Activated T-cell treated with anti-CD3 and anti-CD28 coated beads, Interleukin-2, amount 50 U/mL, for 24 hours (primary cell): ENCODE measurements around the gene RAB42.

ENCODE experiments used
- DNase-seq: peaks from one replicate; pipeline ENCODE4 v3.0.0-alpha.2; 2020
- H3K27ac Mint-ChIP-seq: 2 replicates; pipeline ENCODE4 v1.8.0; 2020; ENCODE audit warnings: mild to moderate bottlenecking, mixed read lengths
- H3K27me3 Mint-ChIP-seq: 2 replicates; pipeline ENCODE4 v1.8.0; 2020; ENCODE audit warnings: mixed read lengths
- H3K36me3 Mint-ChIP-seq: 2 replicates; pipeline ENCODE4 v1.8.0; 2020; ENCODE audit warnings: low read depth, mixed read lengths
- H3K4me1 Mint-ChIP-seq: 2 replicates; pipeline ENCODE4 v1.8.0; 2020; ENCODE audit warnings: low read depth, mixed read lengths
- H3K4me3 Mint-ChIP-seq: 2 replicates; pipeline ENCODE4 v1.8.0; 2020; ENCODE audit warnings: mild to moderate bottlenecking, moderate library complexity, mixed read lengths
- H3K9me3 Mint-ChIP-seq: 2 replicates; pipeline ENCODE4 v1.8.0; 2020; ENCODE audit warnings: mixed read lengths

Gene RAB42

GRCh38 chr1:28601696-28602095 lies 9.6 kb downstream of the RAB42 start:
- peaks cover 13% of the 10 kb centered on the region for H3K4me1 Mint-ChIP-seq
- no peaks in the 10 kb centered on the region for H3K9me3 Mint-ChIP-seq
- DNase-seq: no peak
- H3K27ac Mint-ChIP-seq: peak overlapping the region; percentile 81
- H3K27me3 Mint-ChIP-seq: no peaks in the 10 kb centered on the region
- H3K36me3 Mint-ChIP-seq: peaks cover 62% of the 10 kb centered on the region
- H3K4me3 Mint-ChIP-seq: no peak overlapping the region

DNA sequence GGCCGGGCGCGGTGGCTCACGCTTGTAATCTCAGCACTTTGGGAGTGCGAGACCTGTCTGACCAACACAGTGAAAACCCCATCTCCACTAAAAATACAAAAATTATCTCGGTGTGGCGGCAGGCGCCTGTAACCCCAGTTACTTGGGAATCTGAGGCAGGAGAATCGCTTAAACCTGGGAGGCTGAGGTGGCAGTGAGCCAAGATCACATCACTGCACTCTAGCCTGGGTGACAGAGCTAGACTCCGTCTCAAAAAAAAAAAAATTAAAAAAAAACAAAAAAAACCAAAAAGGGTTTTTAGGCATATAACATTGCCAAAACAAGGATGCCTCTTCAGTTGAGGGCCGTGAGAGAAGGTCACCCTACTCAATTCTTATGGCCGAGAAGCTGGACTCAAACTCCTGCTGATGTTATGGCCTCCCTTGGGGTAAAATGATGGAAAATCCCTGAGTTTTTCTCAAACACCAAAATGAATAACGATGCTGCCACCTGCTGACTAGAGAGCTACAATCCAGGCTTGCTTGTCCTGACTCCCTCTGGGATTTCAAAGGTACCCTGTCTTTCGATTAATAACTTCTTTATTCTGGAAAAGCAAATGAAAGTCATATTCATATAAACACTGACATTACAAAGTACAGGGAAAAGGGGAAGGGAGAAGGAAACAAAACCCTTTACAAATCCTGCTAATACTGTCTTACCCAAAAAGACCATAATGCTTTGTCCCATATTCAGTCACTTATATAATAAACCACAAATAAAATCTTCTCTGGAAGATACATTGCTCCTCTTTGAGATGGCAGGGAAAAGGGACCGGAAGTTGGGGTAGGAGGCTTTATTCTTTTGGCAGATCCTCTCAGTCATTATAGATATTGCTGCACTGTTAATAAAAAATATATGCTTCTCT lies 10.7 kb downstream of the RAB42 start:
- no peak overlapping the region for H3K27ac Mint-ChIP-seq
- H3K4me1 Mint-ChIP-seq: peaks cover 13% of the 10 kb centered on the region
- no peaks in the 10 kb centered on the region for H3K27me3 Mint-ChIP-seq
- no peaks in the 10 kb centered on the region for H3K9me3 Mint-ChIP-seq
- peaks cover 72% of the 10 kb centered on the region for H3K36me3 Mint-ChIP-seq
- peak; percentile 32 for DNase-seq
- H3K4me3 Mint-ChIP-seq: no peak overlapping the region

GRCh38 chr1:28604411-28604810 lies 12.3 kb downstream of the RAB42 start:
- Mint-ChIP-seq H3K4me1 (peaks cover 11% of the 10 kb centered on the region), H3K4me3 (no peak overlapping the region), H3K27me3 (no peaks in the 10 kb centered on the region), H3K27ac (no peak overlapping the region), H3K9me3 (no peaks in the 10 kb centered on the region), H3K36me3 (peaks cover 77% of the 10 kb centered on the region)
- no peak for DNase-seq

DNA sequence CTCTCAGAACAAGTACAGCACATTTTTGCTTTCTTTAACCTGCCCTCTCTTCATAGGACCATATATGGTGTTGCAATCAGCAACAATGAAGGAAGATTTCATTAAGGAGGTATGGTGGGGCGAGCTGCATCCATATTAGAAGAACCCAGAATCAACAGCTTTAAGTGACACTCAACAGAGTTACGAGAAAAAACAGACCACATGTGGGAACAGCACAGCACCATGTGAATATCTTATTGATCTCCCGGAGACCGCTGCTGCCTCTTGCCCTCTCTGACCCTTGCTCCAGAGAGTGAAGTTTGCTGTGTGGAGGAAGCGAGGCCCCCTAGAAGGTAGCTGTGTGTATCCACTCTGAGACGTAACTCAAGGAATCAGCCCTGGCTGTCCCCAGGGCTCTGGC lies 12.9 kb downstream of the RAB42 start:
- peaks cover 11% of the 10 kb centered on the region for H3K4me1 Mint-ChIP-seq
- no peak overlapping the region for H3K4me3 Mint-ChIP-seq
- H3K27me3 Mint-ChIP-seq: no peaks in the 10 kb centered on the region
- DNase-seq: no peak
- H3K9me3 Mint-ChIP-seq: no peaks in the 10 kb centered on the region
- no peak overlapping the region for H3K27ac Mint-ChIP-seq
- H3K36me3 Mint-ChIP-seq: peaks cover 79% of the 10 kb centered on the region

DNA sequence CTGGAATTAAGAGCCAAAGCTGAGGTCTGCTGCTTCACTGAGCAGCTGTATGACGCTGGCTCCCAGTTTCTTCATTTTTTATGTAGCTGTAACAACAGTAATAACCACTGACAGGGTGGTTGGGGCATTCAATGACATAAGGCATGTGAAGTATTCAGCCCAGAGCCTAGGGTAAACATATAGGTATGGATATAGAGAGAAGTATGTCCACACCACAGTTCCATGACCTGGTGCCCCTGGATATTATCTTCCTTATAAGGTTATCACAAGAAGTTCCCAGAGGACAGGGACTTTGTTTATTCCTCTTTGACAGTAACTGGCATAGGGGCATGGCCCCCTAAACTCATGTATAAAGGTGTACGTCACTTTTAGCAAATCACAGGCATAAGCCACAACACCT lies 14.7 kb downstream of the RAB42 start:
- DNase-seq: no peak

GRCh38 chr1:28613175-28613574 lies 21.1 kb downstream of the RAB42 start:
- no peak for DNase-seq
- Mint-ChIP-seq H3K27me3 (no peaks in the 10 kb centered on the region), H3K4me3 (no peak overlapping the region), H3K27ac (no peak overlapping the region), H3K4me1 (no peaks in the 10 kb centered on the region), H3K9me3 (no peaks in the 10 kb centered on the region), H3K36me3 (peaks cover 60% of the 10 kb centered on the region)

More for the DNA sequence above, 14.7 kb downstream of the RAB42 start:
- Mint-ChIP-seq H3K9me3 (no peaks in the 10 kb centered on the region), H3K4me1 (peaks cover 7% of the 10 kb centered on the region), H3K36me3 (peaks cover 77% of the 10 kb centered on the region), H3K27me3 (no peaks in the 10 kb centered on the region), H3K4me3 (no peak overlapping the region), H3K27ac (no peak overlapping the region)

GRCh38 chr1:28631713-28632112 lies 39.6 kb downstream of the RAB42 start:
- H3K27ac Mint-ChIP-seq: peak overlapping the region; percentile 48
- no peak for DNase-seq
- peaks cover 16% of the 10 kb centered on the region for H3K4me1 Mint-ChIP-seq
- H3K36me3 Mint-ChIP-seq: peaks cover 22% of the 10 kb centered on the region
- H3K27me3 Mint-ChIP-seq: no peaks in the 10 kb centered on the region
- no peaks in the 10 kb centered on the region for H3K9me3 Mint-ChIP-seq
- H3K4me3 Mint-ChIP-seq: no peak overlapping the region

DNA sequence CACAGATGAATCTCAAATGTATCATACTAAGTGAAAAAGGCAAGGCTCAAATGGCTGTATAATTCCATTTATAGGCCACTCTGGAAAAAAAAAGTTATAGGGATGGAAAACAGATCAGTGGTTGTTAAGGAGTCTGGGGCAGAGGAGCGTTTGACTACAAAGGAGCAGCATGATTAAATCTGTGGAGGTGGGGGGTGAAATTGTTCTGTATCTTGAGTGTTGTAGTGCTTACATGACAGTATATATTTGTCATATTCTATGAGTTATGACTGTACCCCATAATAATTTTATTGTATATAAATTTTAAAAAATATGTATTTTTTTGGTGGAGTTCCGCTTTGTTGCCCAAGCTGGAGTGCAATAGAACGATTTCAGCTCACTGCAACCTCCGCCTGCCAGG lies 40.5 kb downstream of the RAB42 start:
- Mint-ChIP-seq H3K27me3 (no peaks in the 10 kb centered on the region), H3K9me3 (no peaks in the 10 kb centered on the region), H3K36me3 (peaks cover 25% of the 10 kb centered on the region), H3K27ac (peak overlapping the region; percentile 48), H3K4me1 (peaks cover 22% of the 10 kb centered on the region), H3K4me3 (no peak overlapping the region)
- DNase-seq: no peak

DNA sequence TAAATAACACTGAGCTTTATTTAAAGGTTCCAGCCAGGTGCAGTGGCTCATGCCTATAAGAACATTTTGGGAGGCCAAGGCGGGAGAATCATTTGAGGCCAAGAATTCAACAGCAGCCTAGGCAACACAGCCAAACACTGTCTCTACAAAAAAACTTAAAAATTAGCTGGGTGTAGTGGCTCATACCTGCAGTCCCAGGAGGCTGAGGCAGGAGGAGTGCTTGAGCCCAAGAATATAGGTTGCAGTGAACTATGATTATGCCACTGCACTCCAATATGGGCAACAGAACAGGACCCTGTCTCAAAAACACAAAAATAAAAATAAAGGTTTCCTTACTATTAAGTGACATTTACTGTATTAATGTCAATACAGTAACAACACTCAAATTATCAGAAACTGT lies 48.7 kb downstream of the RAB42 start:
- H3K4me1 Mint-ChIP-seq: peaks cover 45% of the 10 kb centered on the region
- no peaks in the 10 kb centered on the region for H3K9me3 Mint-ChIP-seq
- H3K4me3 Mint-ChIP-seq: peak overlapping the region; percentile 98
- peak overlapping the region; percentile 50 for H3K27ac Mint-ChIP-seq
- no peak for DNase-seq
- no peaks in the 10 kb centered on the region for H3K27me3 Mint-ChIP-seq
- peaks cover 47% of the 10 kb centered on the region for H3K36me3 Mint-ChIP-seq

GRCh38 chr1:28642056-28642846 lies 50.2 kb downstream of the RAB42 start:
- DNase-seq: no peak
- no peaks in the 10 kb centered on the region for H3K9me3 Mint-ChIP-seq
- H3K27ac Mint-ChIP-seq: peak overlapping the region; percentile 97
- H3K27me3 Mint-ChIP-seq: no peaks in the 10 kb centered on the region
- H3K36me3 Mint-ChIP-seq: peaks cover 41% of the 10 kb centered on the region
- H3K4me1 Mint-ChIP-seq: peaks cover 42% of the 10 kb centered on the region
- H3K4me3 Mint-ChIP-seq: peak overlapping the region; percentile 98

- peak; percentile 94 for DNase-seq
- Mint-ChIP-seq H3K9me3 (no peaks in the 10 kb centered on the region), H3K27ac (peak within 1 kb of the TSS; percentile 97), H3K36me3 (peaks cover 41% of the 10 kb centered on the region), H3K4me1 (peaks cover 48% of the 10 kb centered on the region), H3K27me3 (no peaks in the 10 kb centered on the region), H3K4me3 (peak within 1 kb of the TSS; percentile 98)
Observed at GRCh38 chr1:28642847-28643635, 51.0 kb downstream of the RAB42 start, which contains the start of gene TAF12. Gene TAF12, minus strand, starts transcription at chr1:28643067. Its CDS starts 20,986 bp downstream, at chr1:28622081.

DNA sequence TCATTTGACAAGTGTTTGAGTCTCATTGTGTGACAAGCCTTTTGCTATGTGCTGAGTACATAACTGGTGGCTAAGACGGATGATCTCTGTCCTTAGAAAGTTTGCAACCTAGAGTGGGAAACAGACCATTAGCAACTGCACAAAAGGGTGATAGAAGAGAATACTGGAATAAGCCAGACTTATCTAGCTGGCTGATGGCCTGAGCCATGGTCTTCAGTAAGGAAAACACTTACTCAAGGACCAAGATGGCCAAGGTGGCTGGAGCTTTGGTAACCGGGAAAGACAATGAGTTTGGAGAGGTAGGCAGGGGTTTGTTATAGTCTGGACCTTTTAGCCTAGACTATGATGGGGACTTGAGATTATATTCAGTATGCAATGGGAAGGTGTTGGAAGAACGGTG lies 52.4 kb downstream of the RAB42 start:
- peaks cover 52% of the 10 kb centered on the region for H3K4me1 Mint-ChIP-seq
- peaks cover 41% of the 10 kb centered on the region for H3K36me3 Mint-ChIP-seq
- H3K4me3 Mint-ChIP-seq: peak overlapping the region; percentile 98
- no peaks in the 10 kb centered on the region for H3K27me3 Mint-ChIP-seq
- no peak for DNase-seq
- peak overlapping the region; percentile 97 for H3K27ac Mint-ChIP-seq
- no peaks in the 10 kb centered on the region for H3K9me3 Mint-ChIP-seq
